ENCODE results near the gene ANAPC16. TPM values are rescaled to one million over a fixed set of nuclear protein-coding genes. Genes with fewer than 3 reads are reported as not detected.

ANAPC16 gene
- total RNA-seq, 1 experiment from 2014 or later = 71.1 TPM

- TF ChIP-seq EZH2 (IDR thresholded peaks at IDR 0.05) = no peak
Observed at GRCh38 chr10:72265508-72265907, 49.7 kb downstream of the ANAPC16 start (continued).

GRCh38 chr10:72265990-72266865 lies 50.4 kb downstream of the ANAPC16 start:
- ChIA-PET CTCF (no interaction called here), RAD21 (ENCODE audit: low non-redundant PET in 1 of 2, low total read pairs in 2 of 2, uncharacterized antibody in 2 of 2, unreplicated experiment in 2 of 2) (no interaction called here), POLR2A (interaction anchor here (1.0 to 9.2 kb wide), 2 partner anchors 8 to 24 kb away, joined by 3 to 166 read pairs; partner anchors contain the start of gene DDIT4)
- H3K79me2 ChIP-seq (ENCODE audit: insufficient read depth, low read length) = no peaks in the 10 kb centered on the region
- BruUV-seq (replicated peaks) = no TSS peak
- no peak overlapping the region for H3K4me3 ChIP-seq (replicated peaks in 1 of 2; ENCODE audit: low read depth in 1 of 2, low read length in 2 of 2)
- H3K27me3 ChIP-seq (ENCODE audit: insufficient read depth, low read length) = no peaks in the 10 kb centered on the region
- TF ChIP-seq SRF (IDR thresholded peaks at IDR 0.05; ENCODE audit: low read depth) = no peak
- no peak for TF ChIP-seq TCF7L2 (IDR thresholded peaks at IDR 0.05; ENCODE audit: borderline replicate concordance, extremely low read depth, insufficient read depth, insufficient read length)
- no peak for TF ChIP-seq RAD21 (IDR thresholded peaks at IDR 0.05; ENCODE audit: low read depth)
- TF ChIP-seq SIN3A (IDR thresholded peaks at IDR 0.05; ENCODE audit: low read depth) = no peak
- TF ChIP-seq ZBTB33 (IDR thresholded peaks at IDR 0.05; ENCODE audit: extremely low read depth, insufficient replicate concordance, low read length) = no peak
- no peak for TF ChIP-seq REST (IDR thresholded peaks at IDR 0.05; ENCODE audit: low read depth)
- TF ChIP-seq ELF1 (IDR thresholded peaks at IDR 0.05; ENCODE audit: borderline replicate concordance, low read depth) = no peak
- TF ChIP-seq YY1 (IDR thresholded peaks at IDR 0.05; ENCODE audit: extremely low read depth, insufficient replicate concordance, low read depth, low read length) = no peak
- TF ChIP-seq ATF3 (IDR thresholded peaks at IDR 0.05) = no peak
- TF ChIP-seq FOSL1 (IDR thresholded peaks at IDR 0.05; ENCODE audit: low read depth) = no peak
- no peak for TF ChIP-seq CBX3 (IDR thresholded peaks at IDR 0.05; ENCODE audit: low read depth)
- no peak for TF ChIP-seq POLR2AphosphoS5 (IDR thresholded peaks at IDR 0.05; ENCODE audit: low read depth, low read length)
- H3K4me2 ChIP-seq (ENCODE audit: low read length) = no peak overlapping the region
- no peaks in the 10 kb centered on the region for H4K20me1 ChIP-seq (ENCODE audit: insufficient read depth)
- ATAC-seq (no peak), DNase-seq (ENCODE audit: low read depth, low spot score) (no peak)
- H3K36me3 ChIP-seq (ENCODE audit: control insufficient read depth in 1 of 2, insufficient read depth in 2 of 2, low read length in 2 of 2) = no peaks in the 10 kb centered on the region
- no peaks in the 10 kb centered on the region for H3K9me3 ChIP-seq (ENCODE audit: control insufficient read depth in 1 of 2, insufficient read depth in 1 of 2, low read depth in 1 of 2, low read length in 2 of 2)
- no peak overlapping the region; the same call in 1 of the 2 replicates for H3K9ac ChIP-seq (ENCODE audit: low read length)
- H3K27ac ChIP-seq (ENCODE audit: low read depth, low read length) = no peak overlapping the region
- H3K9me2 ChIP-seq (ENCODE audit: insufficient read depth) = no peaks in the 10 kb centered on the region
- intact Hi-C loops (cut with micrococcal nuclease) = no loop called here
- H3K4me1 ChIP-seq (ENCODE audit: control insufficient read depth in 1 of 2, insufficient read depth in 2 of 2, low read length in 2 of 2) = peaks cover 34 to 51% of the 10 kb centered on the region in 2 experiments
- no peak overlapping the region for H2AFZ ChIP-seq (ENCODE audit: low read depth, low read length, poor library complexity, severe bottlenecking)
